Measurements from ENCODE around the gene PSMB7. TPM values are rescaled to one million over a fixed set of nuclear protein-coding genes. Genes with fewer than 3 reads are reported as not detected.

Gene PSMB7
- total RNA-seq, 2 donors from 2014 or later: 91.4 to 149 TPM

DNA sequence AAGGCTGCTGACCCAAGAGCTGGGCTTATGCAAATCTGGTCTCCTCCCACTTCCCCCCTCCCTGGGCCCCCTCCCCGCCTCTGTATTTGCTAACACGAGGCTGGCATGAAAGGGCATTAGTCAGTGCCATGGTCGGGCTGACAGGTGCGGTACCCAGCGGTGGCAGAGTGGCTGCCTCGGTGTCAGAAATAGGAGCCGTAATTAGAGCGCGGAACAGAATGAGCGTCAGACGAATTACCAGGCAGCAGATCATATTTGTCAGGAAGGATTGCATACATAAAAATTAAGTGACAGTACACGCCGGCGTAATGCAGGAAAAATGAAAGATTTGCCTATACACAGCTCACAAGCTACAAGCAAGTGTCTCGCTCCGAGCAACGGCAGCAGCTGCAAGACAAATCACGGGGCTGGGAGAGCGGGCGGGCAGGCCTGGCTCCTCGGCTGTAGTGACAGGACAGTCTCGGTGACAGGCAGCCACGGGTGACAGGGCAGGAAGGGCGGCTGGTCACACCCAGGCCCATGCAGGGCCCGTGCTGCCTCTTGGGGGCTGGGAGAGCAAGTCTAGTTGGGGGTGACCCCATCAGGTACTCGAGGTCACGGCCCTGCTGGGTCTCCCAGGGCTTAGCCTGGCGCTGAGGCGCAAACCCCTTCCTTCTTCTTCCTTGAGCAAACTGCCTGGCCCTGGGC is 85.1 kb downstream of the PSMB7 start:
- TF ChIP-seq, protein P1, sequence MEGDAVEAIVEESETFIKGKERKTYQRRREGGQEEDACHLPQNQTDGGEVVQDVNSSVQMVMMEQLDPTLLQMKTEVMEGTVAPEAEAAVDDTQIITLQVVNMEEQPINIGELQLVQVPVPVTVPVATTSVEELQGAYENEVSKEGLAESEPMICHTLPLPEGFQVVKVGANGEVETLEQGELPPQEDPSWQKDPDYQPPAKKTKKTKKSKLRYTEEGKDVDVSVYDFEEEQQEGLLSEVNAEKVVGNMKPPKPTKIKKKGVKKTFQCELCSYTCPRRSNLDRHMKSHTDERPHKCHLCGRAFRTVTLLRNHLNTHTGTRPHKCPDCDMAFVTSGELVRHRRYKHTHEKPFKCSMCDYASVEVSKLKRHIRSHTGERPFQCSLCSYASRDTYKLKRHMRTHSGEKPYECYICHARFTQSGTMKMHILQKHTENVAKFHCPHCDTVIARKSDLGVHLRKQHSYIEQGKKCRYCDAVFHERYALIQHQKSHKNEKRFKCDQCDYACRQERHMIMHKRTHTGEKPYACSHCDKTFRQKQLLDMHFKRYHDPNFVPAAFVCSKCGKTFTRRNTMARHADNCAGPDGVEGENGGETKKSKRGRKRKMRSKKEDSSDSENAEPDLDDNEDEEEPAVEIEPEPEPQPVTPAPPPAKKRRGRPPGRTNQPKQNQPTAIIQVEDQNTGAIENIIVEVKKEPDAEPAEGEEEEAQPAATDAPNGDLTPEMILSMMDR (IDR thresholded peaks at IDR 0.05): no peak
- ATAC-seq (ENCODE audit: insufficient number of reproducible peaks, low FRiP score, low read depth): no peak
- H3K4me3 ChIP-seq: no peak overlapping the region
- no peak overlapping the region for H3K27ac ChIP-seq
- H3K9me3 ChIP-seq: no peaks in the 10 kb centered on the region
- H3K36me3 ChIP-seq: peaks cover 47% of the 10 kb centered on the region
- H3K4me1 ChIP-seq (ENCODE audit: control insufficient read depth in 1 of 2, low read depth in 2 of 2): no peaks in the 10 kb centered on the region
- no peaks in the 10 kb centered on the region for H3K27me3 ChIP-seq (replicated peaks; ENCODE audit: insufficient read depth)
- DNase-seq (ENCODE audit: low spot score): no peak

DNA sequence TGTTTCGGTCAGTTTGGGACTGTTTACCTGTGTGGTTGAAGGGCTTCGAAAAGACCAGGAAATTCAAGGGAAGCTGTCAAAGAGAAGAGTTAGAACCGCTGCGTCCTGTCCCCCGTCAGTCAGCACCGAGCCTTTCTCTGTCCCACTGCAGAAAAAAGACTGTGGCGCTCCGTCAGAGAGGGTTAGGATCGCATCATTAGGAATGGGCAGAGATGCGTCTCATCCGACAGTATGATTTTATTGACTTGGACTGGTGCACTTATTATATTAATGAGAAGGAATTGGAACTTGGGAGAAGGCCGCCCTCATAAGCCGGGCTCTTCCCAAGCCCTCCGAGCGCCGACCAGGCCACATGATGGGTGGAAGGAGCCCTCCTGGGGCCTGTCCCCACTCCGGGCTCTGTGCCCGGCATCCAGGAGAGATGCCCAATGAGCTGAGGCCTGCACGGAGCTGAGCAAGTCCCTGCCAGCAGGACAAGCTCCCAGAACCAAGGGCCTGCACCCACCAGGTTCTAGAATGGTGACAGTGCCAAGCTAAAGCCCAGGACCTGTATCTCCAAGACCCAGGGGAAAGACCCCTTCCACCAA is 85.9 kb downstream of the PSMB7 start:
- ATAC-seq (ENCODE audit: insufficient number of reproducible peaks, low FRiP score, low read depth) (no peak), DNase-seq (ENCODE audit: low spot score) (no peak)
- H3K4me3 ChIP-seq: no peak overlapping the region
- no peaks in the 10 kb centered on the region for H3K4me1 ChIP-seq (ENCODE audit: control insufficient read depth in 1 of 2, low read depth in 2 of 2)
- no peaks in the 10 kb centered on the region for H3K9me3 ChIP-seq
- peaks cover 44% of the 10 kb centered on the region for H3K36me3 ChIP-seq
- TF ChIP-seq, protein P1 (IDR thresholded peaks at IDR 0.05): no peak
- no peaks in the 10 kb centered on the region for H3K27me3 ChIP-seq (replicated peaks; ENCODE audit: insufficient read depth)
- no peak overlapping the region for H3K27ac ChIP-seq

DNA sequence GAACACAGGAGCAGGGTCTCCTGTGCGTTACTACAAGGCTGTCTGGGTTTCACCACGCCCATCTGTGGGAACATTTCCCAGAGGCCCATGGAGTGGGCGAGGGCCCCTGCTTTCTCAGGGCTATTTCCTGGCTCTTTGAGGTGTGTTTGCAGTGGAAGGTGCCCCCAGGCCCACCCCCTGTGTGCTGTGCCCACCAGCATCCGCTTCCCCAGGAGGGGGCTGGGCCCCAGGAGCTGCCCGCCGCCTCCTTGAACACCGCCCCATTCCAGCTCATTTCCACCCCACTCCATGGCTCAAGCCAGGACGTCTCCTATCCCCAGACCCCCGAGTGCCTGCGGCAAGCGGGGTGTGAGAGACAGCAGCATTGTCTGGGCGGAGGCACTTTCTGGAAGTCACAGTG is 87.0 kb downstream of the PSMB7 start:
- Histone ChIP-seq H3K27ac (no peak overlapping the region), H3K36me3 (peaks cover 48% of the 10 kb centered on the region)
- TF ChIP-seq, protein P1 (IDR thresholded peaks at IDR 0.05): no peak

DNA sequence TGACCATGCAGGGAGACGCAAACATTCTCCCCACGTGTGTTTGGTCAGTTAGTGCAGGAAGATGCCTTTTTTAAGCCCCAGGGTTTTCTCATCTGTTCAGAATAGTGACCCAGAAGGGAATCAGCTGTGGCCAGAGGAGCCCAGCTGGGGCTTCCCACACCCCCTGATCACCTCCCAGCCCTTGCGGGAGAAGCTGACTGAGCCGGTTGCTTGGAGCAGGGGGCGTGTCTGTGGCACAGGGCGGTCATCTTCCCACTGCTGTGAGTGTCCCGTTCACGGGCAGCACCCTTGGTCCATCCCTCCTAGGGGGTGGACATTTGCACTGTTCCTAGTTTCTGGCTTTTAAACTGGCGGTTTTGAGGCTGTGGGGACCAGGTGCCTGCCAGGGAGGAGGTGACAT is 87.8 kb downstream of the PSMB7 start:
- no peaks in the 10 kb centered on the region for H3K27me3 ChIP-seq (replicated peaks; ENCODE audit: insufficient read depth)
- H3K9me3 ChIP-seq: no peaks in the 10 kb centered on the region
- H3K27ac ChIP-seq: no peak overlapping the region
- TF ChIP-seq, protein P1 (IDR thresholded peaks at IDR 0.05): no peak
- ATAC-seq (ENCODE audit: insufficient number of reproducible peaks, low FRiP score, low read depth) (no peak), DNase-seq (ENCODE audit: low spot score) (no peak)
- peaks cover 54% of the 10 kb centered on the region for H3K36me3 ChIP-seq
- H3K4me3 ChIP-seq: no peak overlapping the region
- no peaks in the 10 kb centered on the region for H3K4me1 ChIP-seq (ENCODE audit: control insufficient read depth in 1 of 2, low read depth in 2 of 2)

More for the DNA sequence above, 87.0 kb downstream of the PSMB7 start:
- no peaks in the 10 kb centered on the region for H3K4me1 ChIP-seq (ENCODE audit: control insufficient read depth in 1 of 2, low read depth in 2 of 2)
- H3K9me3 ChIP-seq: no peaks in the 10 kb centered on the region
- H3K27me3 ChIP-seq (replicated peaks; ENCODE audit: insufficient read depth): no peaks in the 10 kb centered on the region
- H3K4me3 ChIP-seq: no peak overlapping the region
- no peak for DNase-seq (ENCODE audit: low spot score)
- no peak for ATAC-seq (ENCODE audit: insufficient number of reproducible peaks, low FRiP score, low read depth)

DNA sequence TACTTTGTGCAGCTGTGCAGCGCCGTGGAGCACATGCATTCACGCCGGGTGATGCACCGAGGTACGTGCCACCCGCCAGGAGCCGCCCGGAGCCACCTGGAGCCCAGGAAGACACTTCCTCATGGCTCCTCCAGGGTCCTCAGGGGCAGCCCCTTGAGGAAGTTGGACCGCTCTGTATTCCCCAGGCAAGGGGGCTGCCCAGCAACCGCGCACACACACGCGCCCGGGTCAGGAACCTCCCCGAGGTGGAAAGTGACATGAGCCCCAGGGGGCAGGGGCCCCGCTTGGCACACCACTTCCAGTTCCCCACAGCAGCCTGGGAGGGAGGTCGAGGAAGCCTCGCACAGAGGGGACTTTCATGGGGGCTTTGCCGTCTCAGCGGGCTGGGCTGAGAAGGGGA is 88.9 kb downstream of the PSMB7 start:
- H3K4me1 ChIP-seq (ENCODE audit: control insufficient read depth in 1 of 2, low read depth in 2 of 2): no peaks in the 10 kb centered on the region
- no peak overlapping the region for H3K4me3 ChIP-seq
- H3K27ac ChIP-seq: no peak overlapping the region
- TF ChIP-seq, protein P1 (IDR thresholded peaks at IDR 0.05): no peak
- DNase-seq (ENCODE audit: low spot score) (no peak), ATAC-seq (ENCODE audit: insufficient number of reproducible peaks, low FRiP score, low read depth) (no peak)
- H3K27me3 ChIP-seq (replicated peaks; ENCODE audit: insufficient read depth): no peaks in the 10 kb centered on the region
- no peaks in the 10 kb centered on the region for H3K9me3 ChIP-seq
- peaks cover 65% of the 10 kb centered on the region for H3K36me3 ChIP-seq

All from thoracic aorta (tissue), 2 donors.